Parathyroid adenoma (tissue), 2 donors: ENCODE data around the gene EBF3.

Experiments
- H2AFZ ChIP-seq: fragments of 300-600 bp; sonication (generic); one replicate; pipeline ENCODE4 v1.7.0; 2017; ENCODE audit warnings: antibody characterized with exemption, mild to moderate bottlenecking
- H3K27ac ChIP-seq: fragments of 300-600 bp; sonication (generic); one replicate; pipeline ENCODE4 v1.7.0; 2017
- H3K27me3 ChIP-seq: fragments of 300-600 bp; sonication (generic); one replicate; pipeline ENCODE4 v1.7.0; 2017; ENCODE audit warnings: low read length; ENCODE audit not compliant: control insufficient read depth, insufficient read depth
- H3K36me3 ChIP-seq: fragments of 300-600 bp; sonication (generic); one replicate; pipeline ENCODE4 v1.7.0; 2017; ENCODE audit warnings: low read length; ENCODE audit not compliant: control insufficient read depth, insufficient read depth
- H3K4me1 ChIP-seq: fragments of 300-600 bp; sonication (generic); one replicate; pipeline ENCODE4 v1.7.0; 2017; ENCODE audit warnings: control low read depth
- H3K4me2 ChIP-seq: fragments of 300-600 bp; sonication (generic); one replicate; pipeline ENCODE4 v1.7.0; 2017; ENCODE audit warnings: low read length
- H3K4me3 ChIP-seq: fragments of 300-600 bp; sonication (generic); one replicate; pipeline ENCODE4 v1.7.0; 2017; ENCODE audit warnings: low read depth, low read length
- H3K79me2 ChIP-seq: fragments of 300-600 bp; sonication (generic); one replicate; pipeline ENCODE4 v1.7.0; 2017; ENCODE audit warnings: control low read depth
- H3K9ac ChIP-seq: fragments of 300-600 bp; sonication (generic); one replicate; pipeline ENCODE4 v1.7.0; 2017; ENCODE audit warnings: mild to moderate bottlenecking
- H3K9me3 ChIP-seq: fragments of 300-600 bp; sonication (generic); one replicate; pipeline ENCODE4 v1.7.0; 2017; ENCODE audit warnings: low read length; ENCODE audit not compliant: control insufficient read depth
- CTCF ChIP-seq: fragments of 300-600 bp; sonication (generic); IDR thresholded peaks from one replicate; pipeline ENCODE4 v1.7.0; 2017; ENCODE audit warnings: antibody characterized with exemption, mild to moderate bottlenecking
- donor health status: primary hyperparathyroidism.

Gene EBF3

GRCh38 chr10:129847741-129848483, 116.2 kb downstream of the EBF3 start:
- Histone ChIP-seq H3K9me3 (no peaks in the 10 kb centered on the region), H3K4me1 (no peaks in the 10 kb centered on the region)

GRCh38 chr10:129846991-129847391, 117.1 kb downstream of the EBF3 start:
- no peak overlapping the region for H2AFZ ChIP-seq
- H3K79me2 ChIP-seq, result no peaks in the 10 kb centered on the region
- no peaks in the 10 kb centered on the region for H3K9me3 ChIP-seq
- no peak overlapping the region for H3K9ac ChIP-seq
- no peaks in the 10 kb centered on the region for H3K36me3 ChIP-seq
- H3K4me2 ChIP-seq, result no peak overlapping the region
- no peaks in the 10 kb centered on the region for H3K27me3 ChIP-seq
- no peak overlapping the region for H3K4me3 ChIP-seq
- no peaks in the 10 kb centered on the region for H3K4me1 ChIP-seq
- TF ChIP-seq CTCF, result no peak
- no peak overlapping the region for H3K27ac ChIP-seq

More at GRCh38 chr10:129847741-129848483, 116.2 kb downstream of the EBF3 start:
- H3K27ac ChIP-seq, result no peak overlapping the region
- H2AFZ ChIP-seq, result no peak overlapping the region
- no peak overlapping the region for H3K9ac ChIP-seq
- no peak for TF ChIP-seq CTCF
- H3K36me3 ChIP-seq, result no peaks in the 10 kb centered on the region
- no peaks in the 10 kb centered on the region for H3K27me3 ChIP-seq
- H3K79me2 ChIP-seq, result no peaks in the 10 kb centered on the region
- H3K4me2 ChIP-seq, result no peak overlapping the region
- no peak overlapping the region for H3K4me3 ChIP-seq

DNA sequence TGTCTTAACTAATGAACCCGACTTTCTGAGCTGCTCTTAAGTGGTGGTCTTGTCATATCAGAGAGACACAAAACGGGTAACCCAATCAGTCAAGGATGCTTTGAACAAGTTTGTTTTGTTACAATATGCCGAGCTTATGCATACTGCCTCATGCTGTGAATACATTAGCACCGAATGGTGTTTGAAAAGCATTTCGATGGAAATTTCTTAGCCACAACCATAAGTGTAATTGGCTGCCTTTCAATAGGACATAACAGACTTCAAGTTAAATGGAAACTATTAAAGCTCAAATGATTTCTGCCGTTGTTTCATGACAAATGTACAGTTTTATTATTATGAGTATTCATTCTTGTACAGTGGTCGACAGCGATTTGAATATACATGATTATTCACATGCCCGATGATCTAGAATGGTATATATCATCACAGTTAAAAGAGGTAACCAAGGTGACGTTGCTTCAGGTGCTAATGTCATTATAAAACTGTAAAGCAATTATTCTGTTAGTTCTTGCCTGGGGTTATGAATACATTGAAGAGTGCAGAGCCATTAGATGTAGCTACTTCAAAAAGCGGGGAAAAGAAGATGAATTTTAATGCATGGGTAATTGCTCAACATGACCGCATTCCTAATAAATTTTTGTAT, 118.8 kb downstream of the EBF3 start:
- H3K9me3 ChIP-seq, result no peaks in the 10 kb centered on the region
- H3K36me3 ChIP-seq, result no peaks in the 10 kb centered on the region
- H3K4me1 ChIP-seq, result no peaks in the 10 kb centered on the region
- no peak overlapping the region for H2AFZ ChIP-seq
- no peak overlapping the region for H3K27ac ChIP-seq
- no peak for TF ChIP-seq CTCF
- no peak overlapping the region for H3K9ac ChIP-seq
- no peak overlapping the region for H3K4me3 ChIP-seq
- H3K27me3 ChIP-seq, result no peaks in the 10 kb centered on the region
- no peaks in the 10 kb centered on the region for H3K79me2 ChIP-seq
- no peak overlapping the region for H3K4me2 ChIP-seq

DNA sequence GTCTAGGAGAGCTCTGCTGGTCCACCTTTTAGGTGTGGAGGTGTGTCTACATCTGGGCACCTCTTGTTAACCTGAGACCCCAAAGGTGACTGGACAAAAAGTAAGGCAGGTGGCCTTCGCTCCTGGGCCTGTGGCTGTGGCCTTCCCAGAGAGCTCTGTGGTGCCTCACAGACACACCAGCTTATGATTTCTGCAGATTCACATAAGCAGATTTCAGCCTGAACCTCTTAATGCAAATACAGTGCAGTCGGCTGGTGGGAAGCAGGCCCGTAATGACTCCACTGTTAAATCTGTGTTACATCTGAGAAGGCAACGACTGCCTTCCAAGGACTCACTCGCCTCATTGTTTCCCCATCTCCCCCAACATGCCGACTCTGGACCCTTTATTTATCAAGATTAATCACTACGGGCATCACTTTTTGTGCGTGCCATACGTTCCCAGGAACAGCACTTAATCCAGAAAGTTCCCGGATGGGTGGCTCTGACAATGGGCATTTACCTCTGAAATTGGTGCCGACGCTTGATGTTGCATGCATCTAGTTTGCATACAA, 119.8 kb downstream of the EBF3 start:
- no peak overlapping the region for H3K4me3 ChIP-seq
- no peak overlapping the region for H3K9ac ChIP-seq
- H3K79me2 ChIP-seq, result no peaks in the 10 kb centered on the region
- H3K9me3 ChIP-seq, result no peaks in the 10 kb centered on the region
- H3K27me3 ChIP-seq, result no peaks in the 10 kb centered on the region
- no peaks in the 10 kb centered on the region for H3K36me3 ChIP-seq
- H3K4me2 ChIP-seq, result no peak overlapping the region
- no peak overlapping the region for H2AFZ ChIP-seq
- no peak overlapping the region for H3K27ac ChIP-seq
- no peak for TF ChIP-seq CTCF
- no peaks in the 10 kb centered on the region for H3K4me1 ChIP-seq
